Neural cell (in vitro differentiated cells): ENCODE results near the gene MMP15. TPM values are rescaled to one million over a fixed set of nuclear protein-coding genes. Genes with fewer than 3 reads are reported as not detected.
A peak's percentile ranks its signal among the peaks of the same experiment; 100 is the strongest.

ENCODE experiments used
- H2AFZ ChIP-seq: fragments of 200-600, 300-800 bp; sonication (generic), shearing (Covaris generic); 2 replicates; pipeline ENCODE4 v1.6.0; 2014; ENCODE audit warnings: low read depth, mild to moderate bottlenecking, antibody characterized with exemption, low read length, moderate library complexity
- H3F3A ChIP-seq: fragments of 200-600 bp; shearing (Covaris generic); 2 replicates; pipeline ENCODE4 v1.6.1; 2016; ENCODE audit warnings: mild to moderate bottlenecking, moderate library complexity, mixed read lengths, antibody characterized with exemption, low read length; ENCODE audit not compliant: insufficient read depth, poor library complexity, severe bottlenecking
- H3K27ac ChIP-seq: fragments of 200-600, 300-800 bp; sonication (generic), shearing (Covaris generic); 2 replicates; pipeline ENCODE4 v1.5.1; 2014; ENCODE audit warnings: mild to moderate bottlenecking, low read length, moderate library complexity
- H3K27me3 ChIP-seq: fragments of 300-800, 200-600 bp; sonication (generic), shearing (Covaris generic); 2 replicates; pipeline ENCODE4 v1.6.0; 2014; ENCODE audit warnings: mild to moderate bottlenecking, low read depth, low read length, moderate library complexity; ENCODE audit not compliant: insufficient read depth
- H3K36me3 ChIP-seq: fragments of 300-800, 200-600 bp; sonication (generic), shearing (Covaris generic); 2 replicates; pipeline ENCODE4 v1.5.1; 2014; ENCODE audit warnings: mild to moderate bottlenecking, antibody characterized with exemption, low read length, moderate library complexity; ENCODE audit not compliant: insufficient read depth
- H3K4me2 ChIP-seq: fragments of 300-800, 200-600 bp; sonication (generic), shearing (Covaris generic); 2 replicates; pipeline ENCODE4 v1.6.0; 2014; ENCODE audit warnings: mild to moderate bottlenecking, low read length
- H3K4me3 ChIP-seq: fragments of 300-800, 200-600 bp; sonication (generic), shearing (Covaris generic); 2 replicates; pipeline ENCODE4 v1.5.1; 2014; ENCODE audit warnings: mild to moderate bottlenecking, low read length, moderate library complexity
- H3K79me2 ChIP-seq: fragments of 200-600 bp; shearing (Covaris generic); replicated peaks from 2 replicates; pipeline ENCODE4 v1.6.0; 2014; ENCODE audit warnings: mild to moderate bottlenecking, low read length, moderate library complexity; ENCODE audit not compliant: insufficient read depth
- H3K9ac ChIP-seq: fragments of 300-800, 200-600 bp; sonication (generic), shearing (Covaris generic); 2 replicates; pipeline ENCODE4 v1.6.1; 2016; ENCODE audit warnings: mild to moderate bottlenecking, low read length, mixed read lengths
- H3K9me2 ChIP-seq: fragments of 200-600 bp; shearing (Covaris generic); 2 replicates; pipeline ENCODE4 v1.6.1; 2016; ENCODE audit warnings: mild to moderate bottlenecking, low read length, mixed read lengths; ENCODE audit not compliant: insufficient read depth
- H3K9me3 ChIP-seq: fragments of 200-600, 300-800 bp; sonication (generic), shearing (Covaris generic); 2 replicates; pipeline ENCODE4 v1.6.1; 2016; ENCODE audit warnings: mild to moderate bottlenecking, mixed run types, low read length, moderate library complexity, mixed read lengths
- H4K20me1 ChIP-seq: fragments of 200-600 bp; shearing (Covaris generic); 2 replicates; pipeline ENCODE4 v1.6.1; 2016; ENCODE audit warnings: mild to moderate bottlenecking, mixed run types; ENCODE audit not compliant: insufficient read depth
- EP300 ChIP-seq: fragments of 450-650 bp; conservative IDR thresholded peaks from 2 replicates; pipeline ENCODE4 v1.6.1; 2014; ENCODE audit warnings: antibody characterized with exemption, mild to moderate bottlenecking, moderate library complexity; ENCODE audit not compliant: poor library complexity, severe bottlenecking
- EZH2 ChIP-seq: fragments of 200-600, 300-800 bp; shearing (Covaris generic), sonication (generic); IDR thresholded peaks from 2 replicates; pipeline ENCODE4 v1.6.1; 2014; ENCODE audit warnings: antibody characterized with exemption, low read length, borderline replicate concordance, mild to moderate bottlenecking; ENCODE audit not compliant: insufficient read depth, poor library complexity, severe bottlenecking
- MXI1 ChIP-seq: fragments of 450-650 bp; conservative IDR thresholded peaks from 2 replicates; pipeline ENCODE4 v1.6.1; 2014; ENCODE audit warnings: antibody characterized with exemption, mild to moderate bottlenecking; ENCODE audit not compliant: poor library complexity, severe bottlenecking
- POLR2AphosphoS5 ChIP-seq: IDR thresholded peaks from 2 replicates; pipeline ENCODE4 v1.6.1; 2012
- RAD21 ChIP-seq: fragments of 450-650 bp; conservative IDR thresholded peaks from 2 replicates; pipeline ENCODE4 v1.6.1; 2014; ENCODE audit warnings: antibody characterized with exemption, mild to moderate bottlenecking, moderate library complexity
- SMC3 ChIP-seq: fragments of 450-650 bp; conservative IDR thresholded peaks from 2 replicates; pipeline ENCODE4 v1.6.1; 2014; ENCODE audit warnings: antibody characterized with exemption, mild to moderate bottlenecking, moderate library complexity; ENCODE audit not compliant: poor library complexity
- TAF1 ChIP-seq: IDR thresholded peaks from 2 replicates; pipeline ENCODE4 v1.6.1; 2012; ENCODE audit warnings: low read depth
- polyA plus RNA-seq: library from polyadenylated mRNA; depleted of rRNA; stranded (reverse); fragments of >200 nt; gene quantifications from 2 replicates; pipeline ENCODE4 v1.2.3, GENCODE V29; 2014
- TF ChIP-seq, protein P1 (sequence below): IDR thresholded peaks from 2 replicates; pipeline ENCODE4 v1.6.1; 2012; ENCODE audit warnings: borderline replicate concordance
- TF ChIP-seq, protein P2 (sequence below): fragments of 450-650 bp; IDR thresholded peaks from 2 replicates; pipeline ENCODE4 v1.5.1; 2014; ENCODE audit warnings: antibody characterized with exemption, mild to moderate bottlenecking, moderate library complexity; ENCODE audit not compliant: poor library complexity, severe bottlenecking

The MMP15 gene
- polyA plus RNA-seq, 1 donor from 2014 or later, result 18.5 TPM

DNA sequence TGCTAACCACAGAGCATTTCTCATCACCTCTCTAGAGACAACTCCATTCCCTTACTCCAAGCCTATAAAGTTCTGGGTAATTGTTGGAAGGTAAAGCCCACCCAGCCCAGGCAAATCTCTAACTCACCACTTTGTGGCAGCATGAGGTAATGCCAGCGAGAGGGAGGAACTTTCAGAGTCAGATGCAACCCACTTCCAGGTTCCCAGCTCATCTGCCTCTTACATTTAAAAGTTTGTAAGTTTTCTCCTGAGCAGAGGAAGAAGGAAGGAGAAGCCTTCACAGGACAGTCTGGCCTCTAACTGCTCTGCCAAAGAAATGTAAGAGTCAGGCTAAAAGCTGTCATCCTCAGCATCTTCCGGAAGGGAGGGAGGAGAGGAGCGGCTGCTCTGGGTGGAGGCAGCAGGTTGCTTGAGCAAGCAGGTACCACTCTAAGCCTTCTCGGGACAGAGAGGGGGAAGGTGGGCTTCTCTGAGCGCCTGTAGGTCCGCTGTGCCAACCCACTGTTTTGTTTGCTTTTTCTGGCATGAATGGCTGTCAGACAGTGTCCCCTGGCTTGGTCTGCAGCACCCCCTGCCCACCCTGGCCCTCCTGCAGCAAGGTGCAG lies 26.1 kb upstream of the MMP15 start:
- Histone ChIP-seq H2AFZ (no peak overlapping the region), H3K27ac (peak overlapping the region; percentile 56), H3K4me3 (peak overlapping the region; percentile 86), H3K27me3 (no peaks in the 10 kb centered on the region), H3F3A (no peaks in the 10 kb centered on the region), H3K36me3 (no peaks in the 10 kb centered on the region), H4K20me1 (no peaks in the 10 kb centered on the region), H3K9ac (peak overlapping the region; percentile 86), H3K9me3 (no peaks in the 10 kb centered on the region), H3K79me2 (peaks cover 10% of the 10 kb centered on the region), H3K9me2 (no peaks in the 10 kb centered on the region), H3K4me2 (peak overlapping the region; percentile 88)
- TF ChIP-seq RAD21, result peak; percentile 41
- TF ChIP-seq MXI1, result no peak
- TF ChIP-seq TAF1, result no peak
- TF ChIP-seq, protein P1, sequence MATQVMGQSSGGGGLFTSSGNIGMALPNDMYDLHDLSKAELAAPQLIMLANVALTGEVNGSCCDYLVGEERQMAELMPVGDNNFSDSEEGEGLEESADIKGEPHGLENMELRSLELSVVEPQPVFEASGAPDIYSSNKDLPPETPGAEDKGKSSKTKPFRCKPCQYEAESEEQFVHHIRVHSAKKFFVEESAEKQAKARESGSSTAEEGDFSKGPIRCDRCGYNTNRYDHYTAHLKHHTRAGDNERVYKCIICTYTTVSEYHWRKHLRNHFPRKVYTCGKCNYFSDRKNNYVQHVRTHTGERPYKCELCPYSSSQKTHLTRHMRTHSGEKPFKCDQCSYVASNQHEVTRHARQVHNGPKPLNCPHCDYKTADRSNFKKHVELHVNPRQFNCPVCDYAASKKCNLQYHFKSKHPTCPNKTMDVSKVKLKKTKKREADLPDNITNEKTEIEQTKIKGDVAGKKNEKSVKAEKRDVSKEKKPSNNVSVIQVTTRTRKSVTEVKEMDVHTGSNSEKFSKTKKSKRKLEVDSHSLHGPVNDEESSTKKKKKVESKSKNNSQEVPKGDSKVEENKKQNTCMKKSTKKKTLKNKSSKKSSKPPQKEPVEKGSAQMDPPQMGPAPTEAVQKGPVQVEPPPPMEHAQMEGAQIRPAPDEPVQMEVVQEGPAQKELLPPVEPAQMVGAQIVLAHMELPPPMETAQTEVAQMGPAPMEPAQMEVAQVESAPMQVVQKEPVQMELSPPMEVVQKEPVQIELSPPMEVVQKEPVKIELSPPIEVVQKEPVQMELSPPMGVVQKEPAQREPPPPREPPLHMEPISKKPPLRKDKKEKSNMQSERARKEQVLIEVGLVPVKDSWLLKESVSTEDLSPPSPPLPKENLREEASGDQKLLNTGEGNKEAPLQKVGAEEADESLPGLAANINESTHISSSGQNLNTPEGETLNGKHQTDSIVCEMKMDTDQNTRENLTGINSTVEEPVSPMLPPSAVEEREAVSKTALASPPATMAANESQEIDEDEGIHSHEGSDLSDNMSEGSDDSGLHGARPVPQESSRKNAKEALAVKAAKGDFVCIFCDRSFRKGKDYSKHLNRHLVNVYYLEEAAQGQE, result no peak
- TF ChIP-seq SMC3, result peak; percentile 34
- no peak for TF ChIP-seq EP300
- TF ChIP-seq POLR2AphosphoS5, result no peak
- TF ChIP-seq, protein P2, sequence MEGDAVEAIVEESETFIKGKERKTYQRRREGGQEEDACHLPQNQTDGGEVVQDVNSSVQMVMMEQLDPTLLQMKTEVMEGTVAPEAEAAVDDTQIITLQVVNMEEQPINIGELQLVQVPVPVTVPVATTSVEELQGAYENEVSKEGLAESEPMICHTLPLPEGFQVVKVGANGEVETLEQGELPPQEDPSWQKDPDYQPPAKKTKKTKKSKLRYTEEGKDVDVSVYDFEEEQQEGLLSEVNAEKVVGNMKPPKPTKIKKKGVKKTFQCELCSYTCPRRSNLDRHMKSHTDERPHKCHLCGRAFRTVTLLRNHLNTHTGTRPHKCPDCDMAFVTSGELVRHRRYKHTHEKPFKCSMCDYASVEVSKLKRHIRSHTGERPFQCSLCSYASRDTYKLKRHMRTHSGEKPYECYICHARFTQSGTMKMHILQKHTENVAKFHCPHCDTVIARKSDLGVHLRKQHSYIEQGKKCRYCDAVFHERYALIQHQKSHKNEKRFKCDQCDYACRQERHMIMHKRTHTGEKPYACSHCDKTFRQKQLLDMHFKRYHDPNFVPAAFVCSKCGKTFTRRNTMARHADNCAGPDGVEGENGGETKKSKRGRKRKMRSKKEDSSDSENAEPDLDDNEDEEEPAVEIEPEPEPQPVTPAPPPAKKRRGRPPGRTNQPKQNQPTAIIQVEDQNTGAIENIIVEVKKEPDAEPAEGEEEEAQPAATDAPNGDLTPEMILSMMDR, result no peak
- TF ChIP-seq EZH2, result no peak

DNA sequence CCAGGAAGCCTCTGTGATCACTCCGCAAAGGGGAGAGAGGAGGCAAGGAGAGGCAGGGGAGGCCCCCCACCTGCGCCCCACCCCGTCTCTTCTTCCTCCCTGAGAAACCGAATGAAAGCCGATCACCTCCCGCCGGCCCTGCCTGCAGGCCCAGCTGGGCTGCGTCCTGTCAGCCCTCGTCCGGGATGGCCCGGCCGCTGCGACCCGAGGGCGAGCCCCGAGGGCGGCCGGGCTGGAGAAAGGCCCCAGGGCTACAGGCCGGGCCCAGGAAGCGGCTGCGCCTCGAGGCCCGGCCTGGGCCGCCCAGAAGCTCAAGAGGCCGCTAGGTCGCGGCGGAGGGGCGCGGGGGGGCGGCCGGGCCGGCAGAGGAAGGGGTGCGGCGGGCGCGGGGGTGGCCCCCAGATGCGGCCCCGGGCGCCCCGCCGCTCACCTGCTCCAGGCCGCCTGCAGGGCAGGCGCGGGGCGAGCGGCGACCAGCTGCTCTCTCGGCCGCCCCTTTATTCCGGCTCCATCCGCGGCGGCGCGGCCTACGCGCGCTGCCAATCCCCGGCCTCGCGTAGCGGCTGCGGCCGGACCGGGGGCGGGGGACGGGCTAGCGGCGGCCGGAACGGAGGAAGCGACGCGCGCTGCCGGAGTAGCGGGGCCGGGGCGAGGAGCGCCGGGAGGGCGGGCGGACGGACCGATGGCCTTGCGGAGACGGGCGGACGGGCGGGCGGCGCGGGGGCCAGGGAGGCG lies 25.4 kb upstream of the MMP15 start, which contains the start of gene ZNF319:
Gene ZNF319 (minus strand): TSS at position 702 of the 735 bp plus-strand sequence. CDS start 2,407 bp downstream, outside the sequence.
- H3F3A ChIP-seq, result no peaks in the 10 kb centered on the region
- peaks cover 10% of the 10 kb centered on the region for H3K79me2 ChIP-seq
- H3K9ac ChIP-seq, result peak within 1 kb of the TSS; percentile 86
- TF ChIP-seq POLR2AphosphoS5 (peak; percentile 37), TAF1 (no peak), RAD21 (no peak)
- TF ChIP-seq, protein P1, result no peak
- H4K20me1 ChIP-seq, result no peaks in the 10 kb centered on the region
- H3K4me2 ChIP-seq, result peak within 1 kb of the TSS; percentile 93
- H3K36me3 ChIP-seq, result no peaks in the 10 kb centered on the region
- no peaks in the 10 kb centered on the region for H3K9me3 ChIP-seq
- no peaks in the 10 kb centered on the region for H3K27me3 ChIP-seq
- H3K4me3 ChIP-seq, result peak within 1 kb of the TSS; percentile 94
- peak within 1 kb of the TSS; percentile 80 for H2AFZ ChIP-seq
- no peaks in the 10 kb centered on the region for H3K9me2 ChIP-seq
- H3K27ac ChIP-seq, result peak within 1 kb of the TSS; percentile 69
